ENCODE measurements around the gene ZNF554. TPM values are rescaled to one million over a fixed set of nuclear protein-coding genes. Genes with fewer than 3 reads are reported as not detected.

Gene ZNF554
- total and polyA plus RNA-seq, 4 donors: 0.94 to 3.3 (median 2.1) TPM

DNA sequence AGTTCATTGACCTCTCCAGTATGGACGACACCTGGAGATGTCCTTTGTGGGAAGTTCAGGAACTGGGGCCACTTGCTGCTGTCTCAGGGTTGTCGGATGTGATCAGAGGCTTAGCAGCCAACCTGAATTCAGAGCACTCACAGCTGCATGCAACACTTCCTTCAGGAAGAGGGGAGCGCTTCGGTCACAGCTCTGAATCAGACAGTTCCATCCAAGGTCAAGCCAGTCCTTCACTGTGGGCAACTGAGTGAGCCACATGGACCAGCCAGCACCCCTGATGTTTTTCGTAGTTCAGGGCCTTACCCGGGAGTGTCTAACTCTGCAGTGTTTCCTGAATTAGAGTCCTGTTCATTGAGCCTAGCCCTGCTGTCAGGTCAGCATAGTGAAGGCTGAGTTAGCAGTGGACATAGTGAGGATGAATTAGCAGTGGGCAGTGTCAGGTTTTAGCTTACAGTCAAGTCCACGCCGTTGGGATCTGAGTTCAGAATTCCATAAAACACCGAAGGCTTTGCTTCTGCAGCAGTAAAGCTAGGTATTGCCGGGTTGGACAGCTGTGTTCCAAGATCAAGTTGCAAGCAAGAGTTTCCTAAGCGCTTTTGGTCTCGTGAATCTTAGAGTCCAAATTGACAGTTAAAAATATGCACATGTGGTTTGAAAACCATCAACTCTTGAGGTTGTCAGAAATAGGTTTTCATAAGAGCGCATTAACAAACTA, 26.7 kb downstream of the ZNF554 start:
- no peak for DNase-seq (ENCODE audit: low spot score)
- Histone ChIP-seq H3K27me3 (ENCODE audit: control insufficient read depth in 4 of 4, insufficient read depth in 4 of 4, low read length in 3 of 4) (no peaks in the 10 kb centered on the region), H3K27ac (ENCODE audit: low read depth in 1 of 2, low read length in 2 of 2) (no peak overlapping the region), H3K4me1 (ENCODE audit: control insufficient read depth in 4 of 4, insufficient read depth in 4 of 4, low read length in 3 of 4) (peaks cover 0 to 6% (median 3%) of the 10 kb centered on the region in 4 donors), H3K9me3 (ENCODE audit: control insufficient read depth in 4 of 4, low read length in 3 of 4) (peaks cover 15 to 27% (median 23%) of the 10 kb centered on the region in 4 donors), H3K9ac (ENCODE audit: low read depth in 1 of 2, low read length in 2 of 2) (no peak overlapping the region), H3K36me3 (ENCODE audit: control insufficient read depth in 4 of 4, insufficient read depth in 3 of 4, low read depth in 1 of 4, low read length in 3 of 4) (peaks cover 5 to 14% (median 10%) of the 10 kb centered on the region in 4 donors), H3K4me3 (ENCODE audit: low read depth in 1 of 3, low read length in 3 of 3) (peak overlapping the region in 1 of 3 donors; percentile 33)
- TF ChIP-seq TAF1 (conservative IDR thresholded peaks at IDR 0.05): no peak
- no peak for TF ChIP-seq RXRA (IDR thresholded peaks at IDR 0.05)
- TF ChIP-seq FOXA1 (IDR thresholded peaks at IDR 0.05): no peak
- TF ChIP-seq, protein P1, sequence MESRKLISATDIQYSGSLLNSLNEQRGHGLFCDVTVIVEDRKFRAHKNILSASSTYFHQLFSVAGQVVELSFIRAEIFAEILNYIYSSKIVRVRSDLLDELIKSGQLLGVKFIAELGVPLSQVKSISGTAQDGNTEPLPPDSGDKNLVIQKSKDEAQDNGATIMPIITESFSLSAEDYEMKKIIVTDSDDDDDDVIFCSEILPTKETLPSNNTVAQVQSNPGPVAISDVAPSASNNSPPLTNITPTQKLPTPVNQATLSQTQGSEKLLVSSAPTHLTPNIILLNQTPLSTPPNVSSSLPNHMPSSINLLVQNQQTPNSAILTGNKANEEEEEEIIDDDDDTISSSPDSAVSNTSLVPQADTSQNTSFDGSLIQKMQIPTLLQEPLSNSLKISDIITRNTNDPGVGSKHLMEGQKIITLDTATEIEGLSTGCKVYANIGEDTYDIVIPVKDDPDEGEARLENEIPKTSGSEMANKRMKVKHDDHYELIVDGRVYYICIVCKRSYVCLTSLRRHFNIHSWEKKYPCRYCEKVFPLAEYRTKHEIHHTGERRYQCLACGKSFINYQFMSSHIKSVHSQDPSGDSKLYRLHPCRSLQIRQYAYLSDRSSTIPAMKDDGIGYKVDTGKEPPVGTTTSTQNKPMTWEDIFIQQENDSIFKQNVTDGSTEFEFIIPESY (IDR thresholded peaks at IDR 0.05): no peak
- TF ChIP-seq GABPA (IDR thresholded peaks at IDR 0.05 in 1 of 2, conservative IDR thresholded peaks at IDR 0.05 in 1 of 2): no peak
- TF ChIP-seq SP1 (IDR thresholded peaks at IDR 0.05): no peak
- no peak for TF ChIP-seq YY1 (IDR thresholded peaks at IDR 0.05)
- TF ChIP-seq NR2F2 (IDR thresholded peaks at IDR 0.05): no peak
- TF ChIP-seq, protein P2, sequence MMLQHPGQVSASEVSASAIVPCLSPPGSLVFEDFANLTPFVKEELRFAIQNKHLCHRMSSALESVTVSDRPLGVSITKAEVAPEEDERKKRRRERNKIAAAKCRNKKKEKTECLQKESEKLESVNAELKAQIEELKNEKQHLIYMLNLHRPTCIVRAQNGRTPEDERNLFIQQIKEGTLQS (IDR thresholded peaks at IDR 0.05): no peak
- no peak for TF ChIP-seq HNF4G (IDR thresholded peaks at IDR 0.05)
- 92% methylated on average over 13 of the region's 13 CpGs for WGBS

DNA sequence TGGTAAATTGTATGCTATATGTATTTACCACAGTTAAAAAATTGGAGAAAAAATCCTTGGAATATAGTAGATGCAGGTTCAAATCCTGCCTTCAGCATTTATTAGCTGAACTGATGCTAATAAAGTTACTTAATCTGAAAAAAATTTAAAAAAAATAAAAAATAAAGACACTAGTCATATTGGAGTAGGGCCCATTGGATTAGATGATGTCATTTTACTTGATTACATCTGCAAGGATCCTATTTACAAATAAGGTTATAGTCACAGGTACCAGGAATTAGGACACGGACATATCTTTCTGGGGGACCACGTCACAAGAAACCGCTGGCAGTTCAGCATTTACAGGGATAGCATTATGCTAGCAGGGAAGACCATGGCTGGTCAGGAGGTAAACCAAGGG, 27.8 kb downstream of the ZNF554 start:
- 98% methylated on average over 3 of the region's 3 CpGs for WGBS
- no peaks in the 10 kb centered on the region for H3K27me3 ChIP-seq (ENCODE audit: control insufficient read depth in 4 of 4, insufficient read depth in 4 of 4, low read length in 3 of 4)

More for the DNA sequence above, 27.8 kb downstream of the ZNF554 start:
- Histone ChIP-seq H3K27ac (ENCODE audit: low read depth in 1 of 2, low read length in 2 of 2) (no peak overlapping the region), H3K9ac (ENCODE audit: low read depth in 1 of 2, low read length in 2 of 2) (no peak overlapping the region), H3K36me3 (ENCODE audit: control insufficient read depth in 4 of 4, insufficient read depth in 3 of 4, low read depth in 1 of 4, low read length in 3 of 4) (peaks cover 13 to 25% (median 22%) of the 10 kb centered on the region in 4 donors), H3K4me1 (ENCODE audit: control insufficient read depth in 4 of 4, insufficient read depth in 4 of 4, low read length in 3 of 4) (peaks cover 0 to under 1% (median under 1%) of the 10 kb centered on the region in 4 donors), H3K4me3 (ENCODE audit: low read depth in 1 of 3, low read length in 3 of 3) (peak overlapping the region in 1 of 3 donors; percentile 26), H3K9me3 (ENCODE audit: control insufficient read depth in 4 of 4, low read length in 3 of 4) (peaks cover 21 to 37% (median 30%) of the 10 kb centered on the region in 4 donors)
- no peak for DNase-seq (ENCODE audit: low spot score)
- no peak for TF ChIP-seq RXRA (IDR thresholded peaks at IDR 0.05)
- TF ChIP-seq EGR1 (IDR thresholded peaks at IDR 0.05; ENCODE audit: low read depth in 2 of 2): no peak
- no peak for TF ChIP-seq NR2F2 (IDR thresholded peaks at IDR 0.05)
- TF ChIP-seq, protein P2 (IDR thresholded peaks at IDR 0.05): no peak
- TF ChIP-seq, protein P1 (IDR thresholded peaks at IDR 0.05): no peak
- no peak for TF ChIP-seq FOXA1 (IDR thresholded peaks at IDR 0.05)
- TF ChIP-seq, protein P3, sequence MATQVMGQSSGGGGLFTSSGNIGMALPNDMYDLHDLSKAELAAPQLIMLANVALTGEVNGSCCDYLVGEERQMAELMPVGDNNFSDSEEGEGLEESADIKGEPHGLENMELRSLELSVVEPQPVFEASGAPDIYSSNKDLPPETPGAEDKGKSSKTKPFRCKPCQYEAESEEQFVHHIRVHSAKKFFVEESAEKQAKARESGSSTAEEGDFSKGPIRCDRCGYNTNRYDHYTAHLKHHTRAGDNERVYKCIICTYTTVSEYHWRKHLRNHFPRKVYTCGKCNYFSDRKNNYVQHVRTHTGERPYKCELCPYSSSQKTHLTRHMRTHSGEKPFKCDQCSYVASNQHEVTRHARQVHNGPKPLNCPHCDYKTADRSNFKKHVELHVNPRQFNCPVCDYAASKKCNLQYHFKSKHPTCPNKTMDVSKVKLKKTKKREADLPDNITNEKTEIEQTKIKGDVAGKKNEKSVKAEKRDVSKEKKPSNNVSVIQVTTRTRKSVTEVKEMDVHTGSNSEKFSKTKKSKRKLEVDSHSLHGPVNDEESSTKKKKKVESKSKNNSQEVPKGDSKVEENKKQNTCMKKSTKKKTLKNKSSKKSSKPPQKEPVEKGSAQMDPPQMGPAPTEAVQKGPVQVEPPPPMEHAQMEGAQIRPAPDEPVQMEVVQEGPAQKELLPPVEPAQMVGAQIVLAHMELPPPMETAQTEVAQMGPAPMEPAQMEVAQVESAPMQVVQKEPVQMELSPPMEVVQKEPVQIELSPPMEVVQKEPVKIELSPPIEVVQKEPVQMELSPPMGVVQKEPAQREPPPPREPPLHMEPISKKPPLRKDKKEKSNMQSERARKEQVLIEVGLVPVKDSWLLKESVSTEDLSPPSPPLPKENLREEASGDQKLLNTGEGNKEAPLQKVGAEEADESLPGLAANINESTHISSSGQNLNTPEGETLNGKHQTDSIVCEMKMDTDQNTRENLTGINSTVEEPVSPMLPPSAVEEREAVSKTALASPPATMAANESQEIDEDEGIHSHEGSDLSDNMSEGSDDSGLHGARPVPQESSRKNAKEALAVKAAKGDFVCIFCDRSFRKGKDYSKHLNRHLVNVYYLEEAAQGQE (IDR thresholded peaks at IDR 0.05): no peak
- TF ChIP-seq, protein P4, sequence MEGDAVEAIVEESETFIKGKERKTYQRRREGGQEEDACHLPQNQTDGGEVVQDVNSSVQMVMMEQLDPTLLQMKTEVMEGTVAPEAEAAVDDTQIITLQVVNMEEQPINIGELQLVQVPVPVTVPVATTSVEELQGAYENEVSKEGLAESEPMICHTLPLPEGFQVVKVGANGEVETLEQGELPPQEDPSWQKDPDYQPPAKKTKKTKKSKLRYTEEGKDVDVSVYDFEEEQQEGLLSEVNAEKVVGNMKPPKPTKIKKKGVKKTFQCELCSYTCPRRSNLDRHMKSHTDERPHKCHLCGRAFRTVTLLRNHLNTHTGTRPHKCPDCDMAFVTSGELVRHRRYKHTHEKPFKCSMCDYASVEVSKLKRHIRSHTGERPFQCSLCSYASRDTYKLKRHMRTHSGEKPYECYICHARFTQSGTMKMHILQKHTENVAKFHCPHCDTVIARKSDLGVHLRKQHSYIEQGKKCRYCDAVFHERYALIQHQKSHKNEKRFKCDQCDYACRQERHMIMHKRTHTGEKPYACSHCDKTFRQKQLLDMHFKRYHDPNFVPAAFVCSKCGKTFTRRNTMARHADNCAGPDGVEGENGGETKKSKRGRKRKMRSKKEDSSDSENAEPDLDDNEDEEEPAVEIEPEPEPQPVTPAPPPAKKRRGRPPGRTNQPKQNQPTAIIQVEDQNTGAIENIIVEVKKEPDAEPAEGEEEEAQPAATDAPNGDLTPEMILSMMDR (IDR thresholded peaks at IDR 0.05; ENCODE audit: low read depth, low read length, missing input control): no peak
